ENCODE measurements around the gene PLXNA2.

Gene PLXNA2

GRCh38 chr1:208030288-208031091, 213.7 kb downstream of the PLXNA2 start:
- no peak for DNase-seq (ENCODE audit: extremely low read depth, low read depth)
- H3K4me3 ChIP-seq (replicated peaks; ENCODE audit: low read depth, low read length), result no peak overlapping the region
- TF ChIP-seq CTCF (IDR thresholded peaks at IDR 0.05; ENCODE audit: low read depth, low read length, missing control alignments), result no peak

GRCh38 chr1:208029381-208030287, 214.6 kb downstream of the PLXNA2 start:
- no peak for DNase-seq (ENCODE audit: extremely low read depth, low read depth)
- TF ChIP-seq CTCF (IDR thresholded peaks at IDR 0.05; ENCODE audit: low read depth, low read length, missing control alignments), result no peak
- no peak overlapping the region for H3K4me3 ChIP-seq (replicated peaks; ENCODE audit: low read depth, low read length)

GRCh38 chr1:208028526-208028925, 215.7 kb downstream of the PLXNA2 start:
- H3K4me3 ChIP-seq (replicated peaks; ENCODE audit: low read depth, low read length), result no peak overlapping the region
- DNase-seq (ENCODE audit: extremely low read depth, low read depth), result no peak
- TF ChIP-seq CTCF (IDR thresholded peaks at IDR 0.05; ENCODE audit: low read depth, low read length, missing control alignments), result no peak

- H3K4me3 ChIP-seq (replicated peaks; ENCODE audit: low read depth, low read length), result no peak overlapping the region
- DNase-seq (ENCODE audit: extremely low read depth, low read depth), result no peak
- no peak for TF ChIP-seq CTCF (IDR thresholded peaks at IDR 0.05; ENCODE audit: low read depth, low read length, missing control alignments)
Observed at GRCh38 chr1:208027861-208028260, 216.3 kb downstream of the PLXNA2 start.

- no peak overlapping the region for H3K4me3 ChIP-seq (replicated peaks; ENCODE audit: low read depth, low read length)
- DNase-seq (ENCODE audit: extremely low read depth, low read depth), result no peak
- no peak for TF ChIP-seq CTCF (IDR thresholded peaks at IDR 0.05; ENCODE audit: low read depth, low read length, missing control alignments)
Observed at GRCh38 chr1:208026880-208027438, 217.2 kb downstream of the PLXNA2 start.

GRCh38 chr1:208025031-208025430, 219.2 kb downstream of the PLXNA2 start:
- H3K4me3 ChIP-seq (replicated peaks; ENCODE audit: low read depth, low read length), result no peak overlapping the region
- no peak for TF ChIP-seq CTCF (IDR thresholded peaks at IDR 0.05; ENCODE audit: low read depth, low read length, missing control alignments)
- peak; percentile 48 for DNase-seq (ENCODE audit: extremely low read depth, low read depth)

All from HFF-Myc (cell line).